Stimulated activated naive CD4-positive, alpha-beta T cell treated with Interleukin-2 at 50 U/mL for 16 hours (primary cell): ENCODE results near the gene NECAP2.

Experiments
- DNase-seq: peaks from one replicate; lab custom pipeline; 2025; lab: John Stamatoyannopoulos, UW

NECAP2 gene

GRCh38 chr1:16440470-16441281 lies at the start of gene NECAP2:
NECAP2 (plus strand) TSS chr1:16440724; CDS start chr1:16440762, 38 bp downstream.
- peak; percentile 91 for DNase-seq

GRCh38 chr1:16391411-16391810 lies 49.1 kb upstream of the NECAP2 start:
- no peak for DNase-seq

- no peak for DNase-seq
Observed at GRCh38 chr1:16392740-16393569, 47.6 kb upstream of the NECAP2 start.

- DNase-seq = no peak
Observed at GRCh38 chr1:16393570-16394521, 46.7 kb upstream of the NECAP2 start.

- DNase-seq = no peak
Observed at GRCh38 chr1:16394977-16395376, 45.5 kb upstream of the NECAP2 start.

- DNase-seq = no peak
Observed at GRCh38 chr1:16396591-16396990, 43.9 kb upstream of the NECAP2 start.

GRCh38 chr1:16397120-16397519 lies 43.4 kb upstream of the NECAP2 start:
- DNase-seq = no peak

- no peak for DNase-seq
Observed at GRCh38 chr1:16398371-16398953, 42.1 kb upstream of the NECAP2 start.

- DNase-seq = no peak
Observed at GRCh38 chr1:16402742-16403141, 37.8 kb upstream of the NECAP2 start.

GRCh38 chr1:16405441-16405840 lies 35.1 kb upstream of the NECAP2 start:
- DNase-seq = no peak

- no peak for DNase-seq
Observed at GRCh38 chr1:16406868-16407267, 33.7 kb upstream of the NECAP2 start.

- DNase-seq = no peak
Observed at GRCh38 chr1:16409536-16410152, 30.9 kb upstream of the NECAP2 start.

GRCh38 chr1:16410803-16411202 lies 29.7 kb upstream of the NECAP2 start:
- DNase-seq = no peak

- no peak for DNase-seq
Observed at GRCh38 chr1:16413191-16413590, 27.3 kb upstream of the NECAP2 start.

GRCh38 chr1:16418823-16419425 lies 21.6 kb upstream of the NECAP2 start:
- no peak for DNase-seq

GRCh38 chr1:16420424-16421118 lies 20.0 kb upstream of the NECAP2 start:
- peak; percentile 70 for DNase-seq

GRCh38 chr1:16421201-16421600 lies 19.3 kb upstream of the NECAP2 start:
- no peak for DNase-seq

GRCh38 chr1:16422041-16422440 lies 18.5 kb upstream of the NECAP2 start:
- no peak for DNase-seq

GRCh38 chr1:16425125-16426025 lies 15.1 kb upstream of the NECAP2 start:
- no peak for DNase-seq
